Memory B cell (primary cell): Measurements from ENCODE around the gene DICER1.
A peak's percentile ranks its signal among the peaks of the same experiment; 100 is the strongest.

Source experiments
- ATAC-seq: fragments of 150-1000 bp; cut with Tn5 transposase; 2 replicates; pipeline ENCODE4 v1.10.0; 2021; ENCODE audit warnings: low read depth, mild to moderate bottlenecking, moderate library complexity
- DNase-seq, 2 donors: peaks; one replicate each; pipeline ENCODE4 v3.0.0; 2022; ENCODE audit warnings: low spot score in 2 of 2
- H3K27ac Mint-ChIP-seq: one replicate; pipeline ENCODE4 v1.8.0; 2022; ENCODE audit warnings: mild to moderate bottlenecking, moderate library complexity, mixed read lengths
- H3K27me3 Mint-ChIP-seq: one replicate; pipeline ENCODE4 v1.8.0; 2022; ENCODE audit warnings: mixed read lengths
- H3K36me3 Mint-ChIP-seq: one replicate; pipeline ENCODE4 v1.8.0; 2022; ENCODE audit warnings: mild to moderate bottlenecking, mixed read lengths
- H3K4me1 Mint-ChIP-seq: one replicate; pipeline ENCODE4 v1.8.0; 2022; ENCODE audit warnings: mixed read lengths
- H3K4me3 Mint-ChIP-seq: one replicate; pipeline ENCODE4 v1.8.0; 2022; ENCODE audit warnings: mild to moderate bottlenecking, moderate library complexity, mixed read lengths
- H3K9me3 Mint-ChIP-seq: one replicate; pipeline ENCODE4 v1.8.0; 2022; ENCODE audit warnings: mixed read lengths

DICER1 gene

GRCh38 chr14:95191445-95192199 is 34.3 kb upstream of the DICER1 start:
- Mint-ChIP-seq H3K4me3 (no peak overlapping the region), H3K36me3 (peaks cover 33% of the 10 kb centered on the region), H3K27me3 (peaks cover 7% of the 10 kb centered on the region), H3K4me1 (no peaks in the 10 kb centered on the region), H3K27ac (no peak overlapping the region), H3K9me3 (peaks cover 4% of the 10 kb centered on the region)
- ATAC-seq = no peak
- DNase-seq = no peak

GRCh38 chr14:95190857-95191256 is 33.5 kb upstream of the DICER1 start:
- no peak for ATAC-seq
- Mint-ChIP-seq H3K27ac (no peak overlapping the region), H3K27me3 (peaks cover 7% of the 10 kb centered on the region), H3K9me3 (peaks cover 4% of the 10 kb centered on the region), H3K4me3 (no peak overlapping the region), H3K36me3 (peaks cover 33% of the 10 kb centered on the region), H3K4me1 (peaks cover under 1% of the 10 kb centered on the region)
- no peak for DNase-seq

GRCh38 chr14:95190346-95190840 is 33.1 kb upstream of the DICER1 start:
- H3K4me1 Mint-ChIP-seq = peaks cover 5% of the 10 kb centered on the region
- H3K36me3 Mint-ChIP-seq = peaks cover 33% of the 10 kb centered on the region
- peaks cover 7% of the 10 kb centered on the region for H3K27me3 Mint-ChIP-seq
- H3K9me3 Mint-ChIP-seq = peaks cover 4% of the 10 kb centered on the region
- H3K27ac Mint-ChIP-seq = peak overlapping the region; percentile 25
- DNase-seq (no peak), ATAC-seq (no peak)
- H3K4me3 Mint-ChIP-seq = no peak overlapping the region

GRCh38 chr14:95189367-95190132 is 32.2 kb upstream of the DICER1 start:
- peaks cover 30% of the 10 kb centered on the region for H3K36me3 Mint-ChIP-seq
- peaks cover 7% of the 10 kb centered on the region for H3K4me1 Mint-ChIP-seq
- no peak overlapping the region for H3K27ac Mint-ChIP-seq
- H3K4me3 Mint-ChIP-seq = no peak overlapping the region
- DNase-seq = no peak
- no peak for ATAC-seq
- H3K9me3 Mint-ChIP-seq = peaks cover 4% of the 10 kb centered on the region
- H3K27me3 Mint-ChIP-seq = peaks cover 9% of the 10 kb centered on the region

- H3K9me3 Mint-ChIP-seq = peaks cover 4% of the 10 kb centered on the region
- peaks cover 29% of the 10 kb centered on the region for H3K36me3 Mint-ChIP-seq
- DNase-seq = no peak
- no peak overlapping the region for H3K4me3 Mint-ChIP-seq
- ATAC-seq = no peak
- H3K4me1 Mint-ChIP-seq = peaks cover 7% of the 10 kb centered on the region
- H3K27ac Mint-ChIP-seq = no peak overlapping the region
- peaks cover 11% of the 10 kb centered on the region for H3K27me3 Mint-ChIP-seq
Observed at GRCh38 chr14:95188380-95188779, 31.1 kb upstream of the DICER1 start.

GRCh38 chr14:95185767-95186392 is 28.6 kb upstream of the DICER1 start:
- Mint-ChIP-seq H3K4me3 (no peak overlapping the region), H3K36me3 (peaks cover 33% of the 10 kb centered on the region), H3K4me1 (peaks cover 7% of the 10 kb centered on the region), H3K9me3 (peaks cover 4% of the 10 kb centered on the region), H3K27me3 (peaks cover 13% of the 10 kb centered on the region), H3K27ac (no peak overlapping the region)
- no peak for DNase-seq
- no peak for ATAC-seq

GRCh38 chr14:95185033-95185766 is 27.9 kb upstream of the DICER1 start:
- Mint-ChIP-seq H3K9me3 (peaks cover 4% of the 10 kb centered on the region), H3K36me3 (peaks cover 33% of the 10 kb centered on the region), H3K4me3 (no peak overlapping the region), H3K27me3 (peaks cover 13% of the 10 kb centered on the region), H3K4me1 (peaks cover 7% of the 10 kb centered on the region), H3K27ac (no peak overlapping the region)
- DNase-seq (no peak), ATAC-seq (no peak)

- Mint-ChIP-seq H3K9me3 (peaks cover 4% of the 10 kb centered on the region), H3K36me3 (peaks cover 28% of the 10 kb centered on the region), H3K4me3 (no peak overlapping the region), H3K27ac (no peak overlapping the region), H3K27me3 (peaks cover 13% of the 10 kb centered on the region), H3K4me1 (peaks cover 7% of the 10 kb centered on the region)
- ATAC-seq (no peak), DNase-seq (no peak)
Observed at GRCh38 chr14:95184413-95184790, 27.1 kb upstream of the DICER1 start.

GRCh38 chr14:95183532-95184412 is 26.4 kb upstream of the DICER1 start:
- DNase-seq (no peak), ATAC-seq (no peak)
- Mint-ChIP-seq H3K27me3 (peaks cover 13% of the 10 kb centered on the region), H3K9me3 (peaks cover 4% of the 10 kb centered on the region), H3K4me3 (no peak overlapping the region), H3K4me1 (peaks cover 7% of the 10 kb centered on the region), H3K36me3 (peaks cover 29% of the 10 kb centered on the region), H3K27ac (no peak overlapping the region)

- ATAC-seq = no peak
- peaks cover 7% of the 10 kb centered on the region for H3K4me1 Mint-ChIP-seq
- peaks cover 23% of the 10 kb centered on the region for H3K36me3 Mint-ChIP-seq
- peaks cover 1% of the 10 kb centered on the region for H3K9me3 Mint-ChIP-seq
- no peak overlapping the region for H3K27ac Mint-ChIP-seq
- peaks cover 13% of the 10 kb centered on the region for H3K27me3 Mint-ChIP-seq
- no peak overlapping the region for H3K4me3 Mint-ChIP-seq
- DNase-seq = no peak
Observed at GRCh38 chr14:95183082-95183481, 25.8 kb upstream of the DICER1 start.

GRCh38 chr14:95182379-95182778 is 25.1 kb upstream of the DICER1 start:
- H3K27ac Mint-ChIP-seq = no peak overlapping the region
- no peak overlapping the region for H3K4me3 Mint-ChIP-seq
- DNase-seq (no peak), ATAC-seq (no peak)
- H3K9me3 Mint-ChIP-seq = no peaks in the 10 kb centered on the region
- H3K27me3 Mint-ChIP-seq = peaks cover 14% of the 10 kb centered on the region
- peaks cover 19% of the 10 kb centered on the region for H3K36me3 Mint-ChIP-seq
- peaks cover 7% of the 10 kb centered on the region for H3K4me1 Mint-ChIP-seq

GRCh38 chr14:95180966-95181741 is 23.8 kb upstream of the DICER1 start:
- no peak overlapping the region for H3K4me3 Mint-ChIP-seq

More at GRCh38 chr14:95180966-95181741, 23.8 kb upstream of the DICER1 start:
- peaks cover 7% of the 10 kb centered on the region for H3K4me1 Mint-ChIP-seq
- peaks cover 7% of the 10 kb centered on the region for H3K27me3 Mint-ChIP-seq
- no peak overlapping the region for H3K27ac Mint-ChIP-seq
- H3K9me3 Mint-ChIP-seq = no peaks in the 10 kb centered on the region
- no peak for DNase-seq
- ATAC-seq = no peak
- peaks cover 12% of the 10 kb centered on the region for H3K36me3 Mint-ChIP-seq
